ELF-1 (cell line): Measurements from ENCODE around the gene CIAO1.
"Not testable (repeated sequence)": the region's sequence is repeated elsewhere in the genome, so short reads cannot be mapped to it uniquely, and the experiment has no call there.

Source experiments
- DNase-seq: peaks from one replicate; pipeline ENCODE4 v3.0.0-alpha.2; 2016; ENCODE audit warnings: low read depth, low spot score

Gene CIAO1

GRCh38 chr2:96276787-96277499 lies 10.9 kb downstream of the CIAO1 start:
- DNase-seq = no peak

GRCh38 chr2:96287273-96287856 lies 21.3 kb downstream of the CIAO1 start:
- DNase-seq = no peak

DNA sequence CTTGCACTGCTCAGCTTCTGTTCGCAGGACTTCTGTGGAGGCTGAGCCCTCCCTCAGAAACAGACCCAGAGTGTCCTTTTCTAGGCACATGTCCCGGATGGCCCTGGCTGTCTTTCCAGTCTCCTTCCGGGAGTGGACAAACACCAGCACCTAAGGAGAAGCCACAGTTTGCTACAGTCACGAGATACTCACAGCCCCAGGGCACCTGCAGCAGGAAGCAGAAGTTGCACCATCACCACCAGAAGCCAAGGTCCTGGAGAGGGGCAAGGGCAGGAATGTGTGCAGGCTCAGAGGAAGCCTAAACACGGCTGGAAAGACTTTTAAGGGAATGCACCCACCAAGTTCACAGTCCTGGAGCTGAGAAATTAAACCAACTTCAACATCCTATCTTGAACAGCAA lies 25.7 kb downstream of the CIAO1 start:
- DNase-seq = no peak

DNA sequence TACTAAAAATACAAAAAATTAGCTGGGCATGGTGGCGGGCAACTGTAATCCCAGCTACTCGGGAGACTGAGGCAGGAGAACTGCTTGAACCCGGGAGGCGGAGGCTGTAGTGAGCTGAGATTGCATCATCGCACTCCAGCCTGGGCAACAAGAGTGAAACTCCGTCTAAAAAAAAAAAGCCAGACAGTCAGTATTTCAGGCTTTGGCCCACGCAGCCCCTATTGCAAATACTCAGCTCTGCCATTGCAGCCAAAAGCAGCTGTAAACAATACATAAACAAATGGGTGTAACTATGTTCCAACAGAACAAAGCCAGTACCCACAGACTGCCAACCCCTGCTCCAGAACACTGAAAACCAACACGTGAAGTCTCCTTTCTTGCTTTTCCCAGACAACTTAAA lies 28.2 kb downstream of the CIAO1 start:
- DNase-seq = not testable (repeated sequence)

GRCh38 chr2:96296925-96297324 lies 30.9 kb downstream of the CIAO1 start:
- DNase-seq = no peak

DNA sequence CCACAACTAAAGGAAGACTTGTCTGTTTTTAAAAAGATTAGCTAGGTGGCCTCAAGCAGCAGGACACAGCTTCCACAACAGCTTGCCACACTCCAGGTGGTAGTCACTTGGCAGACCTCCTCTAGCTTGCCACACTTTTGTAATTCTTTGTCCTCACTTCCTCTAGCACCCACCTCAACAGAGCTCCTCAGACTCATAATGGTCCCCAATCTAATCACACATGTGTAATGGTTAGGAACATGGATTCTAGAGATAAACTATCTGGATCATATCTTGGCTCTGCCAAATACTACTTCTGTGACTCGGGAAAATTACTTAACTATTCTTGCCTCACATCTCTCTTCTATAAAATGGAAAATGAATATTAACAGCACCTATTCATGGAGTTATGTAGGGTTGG lies 35.8 kb downstream of the CIAO1 start:
- DNase-seq = no peak

DNA sequence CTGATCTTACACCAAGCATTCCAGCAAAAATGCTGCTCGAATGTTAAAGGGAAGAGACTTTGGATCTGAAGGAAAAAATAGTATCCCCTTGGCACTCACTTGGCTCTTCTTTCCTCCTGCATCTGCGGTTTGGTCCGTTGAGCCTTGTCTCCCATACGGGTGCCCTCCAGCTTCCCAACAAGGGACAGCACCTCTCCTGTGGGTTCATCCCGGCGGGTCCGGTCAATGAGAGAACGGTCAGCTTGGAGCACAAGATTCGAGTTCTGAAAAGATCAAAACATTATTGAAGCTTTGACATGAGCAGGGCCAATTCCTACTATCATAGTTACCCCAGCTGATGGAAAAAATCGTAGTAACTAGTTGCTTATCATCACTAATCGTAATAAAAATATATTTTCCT lies 38.6 kb downstream of the CIAO1 start:
- DNase-seq = no peak

DNA sequence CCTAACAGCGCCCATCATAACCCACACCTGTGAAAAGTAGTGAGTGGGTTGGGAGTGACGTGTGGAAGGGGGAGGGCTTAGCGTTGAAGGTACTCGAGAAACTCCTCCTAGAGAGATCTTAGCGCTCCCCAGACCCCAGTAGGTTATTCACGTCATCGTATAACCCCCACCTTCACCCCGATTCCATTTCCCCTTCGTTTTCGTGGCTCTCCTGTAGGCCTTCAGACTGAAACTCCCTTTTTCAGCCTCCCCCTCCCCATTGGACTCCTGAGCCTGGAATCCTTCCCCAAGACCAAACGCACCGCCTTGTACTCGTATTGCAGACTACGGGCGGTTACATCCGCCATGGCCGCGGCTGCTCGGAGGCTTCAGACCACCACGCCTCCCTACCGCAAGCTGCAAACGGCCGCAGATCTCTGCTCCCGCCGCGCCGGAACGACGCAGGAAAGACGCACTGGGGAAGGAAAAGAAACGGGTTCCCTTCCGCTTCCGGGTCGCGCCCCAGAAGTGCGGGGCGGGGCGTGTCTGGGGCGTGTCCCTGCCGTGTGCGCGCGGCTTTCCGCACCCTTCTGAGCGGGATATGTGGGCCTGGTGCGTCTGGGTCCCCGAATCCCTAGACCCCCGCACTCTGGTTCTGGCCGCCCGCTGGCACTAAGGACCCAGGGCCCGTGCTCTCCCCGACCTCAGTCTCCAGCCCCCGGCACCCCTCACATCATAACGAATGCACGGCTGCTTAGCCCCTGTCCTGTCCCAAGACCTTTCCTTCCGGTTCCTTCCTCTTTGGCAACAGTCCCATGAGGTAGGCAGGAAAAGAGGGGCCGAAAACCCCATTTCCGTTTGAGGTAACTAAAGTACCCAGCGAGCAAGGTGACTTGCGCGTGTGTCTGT lies 39.3 kb downstream of the CIAO1 start, which contains the start of gene SNRNP200:
SNRNP200 (minus strand) TSS at position 456 of the 888 bp plus-strand sequence; CDS start at position 347, 109 bp downstream.
- peak; percentile 92 for DNase-seq

DNA sequence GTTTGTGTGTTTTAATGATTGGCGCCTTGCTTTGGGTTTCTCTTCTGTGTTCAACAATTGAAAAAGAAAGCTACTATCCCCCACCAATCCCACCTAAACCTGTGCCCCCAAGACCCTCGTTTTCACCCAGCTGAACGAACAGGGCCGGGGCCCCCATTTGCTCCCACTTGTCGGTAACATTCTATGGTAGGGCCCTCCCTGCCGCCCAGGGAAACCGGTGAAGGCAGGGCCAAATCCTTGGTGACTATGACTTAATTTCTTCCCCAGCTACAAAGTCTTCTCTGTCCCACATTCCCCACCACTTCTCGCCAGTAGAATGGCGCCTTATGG lies 39.9 kb downstream of the CIAO1 start:
- peak; percentile 11 for DNase-seq

GRCh38 chr2:96306370-96306769 lies 40.3 kb downstream of the CIAO1 start:
- DNase-seq = no peak

GRCh38 chr2:96308248-96308647 lies 42.2 kb downstream of the CIAO1 start:
- DNase-seq = no peak

GRCh38 chr2:96315005-96315399 lies 49.0 kb downstream of the CIAO1 start:
- DNase-seq = no peak

DNA sequence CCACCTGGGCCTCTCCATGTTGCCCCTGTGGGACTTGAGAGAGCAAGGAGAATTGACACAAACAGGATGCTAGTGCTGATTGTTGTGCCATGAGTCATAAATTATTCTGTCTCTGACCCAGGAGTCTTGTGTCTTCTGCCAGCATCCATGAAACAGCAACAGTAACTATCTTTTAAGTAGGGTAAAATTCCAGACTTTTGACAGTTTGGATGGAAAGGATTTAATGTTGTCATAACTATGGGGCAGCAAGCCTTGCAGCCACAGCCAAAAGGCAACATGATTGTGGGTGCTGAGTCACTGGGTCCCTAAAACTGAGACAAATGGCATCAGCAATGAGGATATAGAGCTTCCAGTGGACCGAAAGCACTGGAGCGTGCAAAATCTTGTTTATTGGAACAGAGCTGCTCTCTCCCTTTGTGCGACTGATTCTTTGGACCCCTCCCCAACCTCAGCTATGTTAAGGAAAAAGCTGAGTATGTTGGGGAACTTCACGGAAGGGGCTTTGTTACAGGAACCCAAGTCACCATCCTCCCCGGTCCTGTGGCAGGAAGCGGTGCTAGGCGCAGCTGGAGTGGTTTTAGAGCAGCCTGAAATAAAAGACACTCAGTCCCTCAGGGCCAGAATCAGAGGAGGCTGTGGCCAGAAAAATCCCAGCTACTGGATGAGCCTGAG lies 49.5 kb downstream of the CIAO1 start:
- DNase-seq = no peak

GRCh38 chr2:96316999-96317398 lies 51.0 kb downstream of the CIAO1 start:
- DNase-seq = no peak

DNA sequence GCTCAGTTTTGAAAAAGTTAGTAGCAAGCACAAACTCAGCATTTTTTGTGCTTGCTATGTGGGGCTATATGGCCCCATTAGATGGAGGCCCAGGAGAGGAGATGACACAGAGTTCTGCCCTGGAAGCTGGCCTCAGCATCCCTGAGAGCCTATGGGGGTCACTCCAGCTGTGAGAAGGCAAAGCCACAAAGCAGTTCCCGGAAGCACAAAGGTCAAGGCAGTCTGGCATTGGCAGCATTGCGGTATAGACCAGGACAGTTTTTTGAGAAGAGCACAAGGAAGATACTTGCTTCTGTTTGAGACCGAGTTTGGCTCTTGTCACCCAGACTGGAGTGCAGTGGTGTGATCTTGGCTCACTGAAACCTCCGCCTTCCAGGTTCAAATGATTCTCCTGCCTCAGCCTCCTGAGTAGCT lies 51.6 kb downstream of the CIAO1 start:
- DNase-seq = no peak

DNA sequence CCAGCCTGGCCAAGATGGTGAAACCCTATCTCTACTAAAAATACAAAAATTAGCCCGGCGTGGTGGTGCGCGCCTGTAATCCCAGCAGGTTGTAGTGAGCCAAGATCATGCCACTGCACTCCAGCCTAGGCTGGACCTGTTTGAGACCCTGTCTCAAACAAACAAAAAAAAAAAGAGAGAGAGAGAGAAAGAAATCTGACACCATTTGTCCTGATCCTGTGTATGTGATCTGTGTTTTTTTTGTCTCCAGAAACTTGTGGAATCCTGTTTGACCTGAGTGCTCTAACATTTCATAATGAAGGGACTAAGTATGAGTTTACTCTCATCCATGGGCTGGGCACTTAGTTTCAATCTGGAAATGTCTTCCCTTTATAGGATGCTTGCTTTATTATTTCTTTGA lies 52.7 kb downstream of the CIAO1 start:
- no peak for DNase-seq

- no peak for DNase-seq
These were observed 53.4 kb downstream of the CIAO1 start for GRCh38 chr2:96319396-96319795.

DNA sequence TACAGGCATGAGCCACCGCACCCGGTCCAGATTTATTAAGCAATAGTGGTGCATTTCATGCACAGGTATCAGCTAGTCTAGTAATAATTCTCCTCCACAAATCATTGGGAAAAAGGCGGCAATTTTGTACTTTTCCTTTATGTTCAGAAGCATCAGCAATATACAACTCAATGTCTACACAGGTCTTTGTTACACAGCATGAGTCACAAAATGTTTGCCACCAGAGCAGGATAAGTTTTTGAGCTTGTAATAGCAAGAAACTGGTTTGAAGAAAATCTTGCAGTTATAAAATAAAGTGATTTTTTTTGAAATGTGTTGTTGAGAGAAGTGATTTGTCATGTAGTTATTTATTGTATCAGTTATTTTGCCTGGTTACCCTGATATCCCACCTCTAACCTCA lies 54.3 kb downstream of the CIAO1 start:
- DNase-seq = no peak

GRCh38 chr2:96320728-96321622 lies 55.0 kb downstream of the CIAO1 start:
- peak; percentile 60 for DNase-seq
